NCI-H748 treated with DMSO at 0.1 percent for 48 hours (cell line): ENCODE data around the gene OTOP2.
"Not testable (repeated sequence)": the region's sequence is repeated elsewhere in the genome, so short reads cannot be mapped to it uniquely, and the experiment has no call there.

Experiments used
- DNase-seq: peaks from one replicate; lab custom pipeline; 2025; lab: John Stamatoyannopoulos, UW

Gene OTOP2

GRCh38 chr17:74972107-74972972, 48.3 kb downstream of the OTOP2 start, which contains the start of gene HID1:
Gene HID1, minus strand, starts transcription at chr17:74972759. Its CDS starts 103 bp downstream, at chr17:74972656.
- peak; percentile 50 for DNase-seq

- DNase-seq = no peak
Measured at GRCh38 chr17:74972973-74973328, 48.9 kb downstream of the OTOP2 start.

- DNase-seq = no peak
Measured at GRCh38 chr17:74975943-74976342, 51.9 kb downstream of the OTOP2 start.

- DNase-seq = no peak
Measured at GRCh38 chr17:74977802-74978201, 53.7 kb downstream of the OTOP2 start.

GRCh38 chr17:74978240-74978639, 54.2 kb downstream of the OTOP2 start:
- no peak for DNase-seq

- no peak for DNase-seq
Measured at GRCh38 chr17:74979408-74980146, 55.5 kb downstream of the OTOP2 start.

- no peak for DNase-seq
Measured at GRCh38 chr17:74981318-74981978, 57.4 kb downstream of the OTOP2 start.

- DNase-seq = peak; percentile 24
Measured at GRCh38 chr17:74981979-74982662, 58.0 kb downstream of the OTOP2 start.

GRCh38 chr17:74982663-74983313, 58.7 kb downstream of the OTOP2 start:
- DNase-seq = not testable (repeated sequence)
